ENCODE results near the gene ST7L. TPM values are rescaled to one million over a fixed set of nuclear protein-coding genes. Genes with fewer than 3 reads are reported as not detected.
"Not testable (repeated sequence)": the region's sequence is repeated elsewhere in the genome, so short reads cannot be mapped to it uniquely, and the experiment has no call there.

ST7L gene
- total RNA-seq, 1 donor from 2014 or later = 17.3 TPM

DNA sequence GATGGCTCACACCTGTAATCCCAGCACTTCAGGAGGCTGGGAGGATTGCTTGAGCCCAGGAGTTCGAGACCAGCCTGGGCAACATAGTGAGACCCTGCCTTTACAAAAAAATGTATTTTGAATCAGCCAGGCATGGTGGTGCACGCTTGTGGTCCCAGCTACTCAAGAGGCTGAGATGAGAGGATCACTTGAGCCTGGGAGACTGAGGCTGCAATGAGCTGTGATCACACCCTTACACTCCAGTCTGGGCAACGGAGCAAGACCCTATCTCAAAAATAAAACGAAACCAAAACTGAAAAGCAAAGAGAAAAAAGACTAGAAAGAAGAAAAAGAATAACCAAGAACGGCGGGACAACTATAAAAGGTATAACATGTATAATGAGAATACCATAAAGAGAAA, 125.6 kb downstream of the ST7L start:
- DNase-seq (ENCODE audit: low read depth in 2 of 2) = no peak

GRCh38 chr1:112492076-112492475, 126.9 kb downstream of the ST7L start:
- DNase-seq (ENCODE audit: low read depth in 2 of 2) = no peak

DNA sequence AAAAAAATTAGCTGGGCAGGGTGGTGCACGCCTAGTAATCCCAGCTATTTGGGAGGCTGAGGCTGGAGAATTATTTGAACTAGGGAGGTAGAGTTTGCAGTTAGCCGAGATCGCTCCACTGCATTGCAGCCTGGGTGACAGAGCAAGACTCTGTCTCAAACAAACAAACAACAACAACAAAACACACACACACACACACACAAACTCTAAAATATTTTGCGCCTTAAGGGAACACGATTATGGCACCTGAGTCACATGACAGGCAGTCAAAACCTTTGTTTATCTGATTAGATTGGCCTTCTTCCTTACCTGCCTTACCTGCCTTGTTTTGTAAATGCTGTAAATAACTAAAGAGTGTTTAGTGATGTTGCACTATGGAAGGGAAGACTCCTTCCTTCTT, 130.8 kb downstream of the ST7L start:
- no peak for DNase-seq (ENCODE audit: low read depth in 2 of 2)

DNA sequence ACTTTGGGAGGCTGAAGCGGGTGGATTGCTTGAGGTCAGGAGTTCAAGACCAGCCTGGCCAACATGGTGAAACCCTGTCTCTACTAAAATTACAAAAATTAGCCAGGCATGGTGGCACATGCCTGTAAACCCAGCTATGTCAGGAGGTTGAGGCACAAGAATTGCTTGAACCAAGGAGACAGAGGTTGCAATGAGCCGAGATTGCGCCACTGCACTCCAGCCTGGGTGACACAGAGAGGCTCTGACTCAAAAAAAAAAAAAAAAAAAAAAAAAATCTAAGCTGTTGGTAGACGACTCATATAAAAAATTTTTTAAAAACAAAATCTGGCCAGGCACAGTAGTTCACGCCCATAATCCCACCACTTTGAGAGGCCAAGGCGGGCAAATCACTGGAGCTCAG, 131.3 kb downstream of the ST7L start:
- not testable (repeated sequence) for DNase-seq (ENCODE audit: low read depth in 2 of 2)

DNA sequence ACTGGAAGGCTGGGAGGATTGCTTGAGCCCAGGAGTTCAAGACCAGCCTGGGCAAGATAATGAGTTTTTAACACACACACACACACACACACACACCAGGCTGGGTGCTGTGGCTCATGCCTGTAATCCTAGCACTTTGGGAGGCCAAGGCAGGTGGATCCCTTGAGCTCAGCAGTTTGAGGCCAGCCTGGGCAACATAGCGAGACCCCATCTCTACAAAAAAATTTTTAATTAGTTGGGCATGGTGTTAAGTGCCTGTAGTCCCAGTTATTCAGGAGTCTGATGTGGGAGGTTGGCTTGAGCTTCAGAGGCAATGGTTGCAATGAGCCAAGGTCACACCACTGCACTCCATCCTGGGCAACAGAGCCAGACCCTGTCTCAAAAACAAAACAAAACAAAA, 132.9 kb downstream of the ST7L start:
- not testable (repeated sequence) for DNase-seq (ENCODE audit: low read depth in 2 of 2)

GRCh38 chr1:112478314-112478713, 140.6 kb downstream of the ST7L start:
- DNase-seq (ENCODE audit: low read depth in 2 of 2) = no peak

GRCh38 chr1:112477550-112477949, 141.4 kb downstream of the ST7L start:
- no peak for DNase-seq (ENCODE audit: low read depth in 2 of 2)

Other genes starting within 250 kb of the ST7L start
- gene CTTNBP2NL, start 222.9 kb downstream of the ST7L start, total RNA-seq = 12.6 and 16.9 TPM in 2 replicates
- gene WNT2B, start 110.2 kb downstream of the ST7L start, total RNA-seq = 0.44 and 0.79 TPM in 2 replicates
- 154 and 166 TPM in 2 replicates for gene CAPZA1, start 691 bp upstream of the ST7L start, total RNA-seq
- gene MOV10, start 55.5 kb upstream of the ST7L start, total RNA-seq = 35.5 and 39.5 TPM in 2 replicates
- 538 and 654 TPM in 2 replicates for gene RHOC, start 88.0 kb upstream of the ST7L start, total RNA-seq
- 0.65 and 0.79 TPM in 2 replicates for gene PPM1J, start 96.2 kb upstream of the ST7L start, total RNA-seq